ENCODE measurements around the gene TUBA4A.

GRCh38 chr2:219279151-219279915 lies 25.6 kb upstream of the TUBA4A start, which contains the start of gene DNAJB2:
- TF ChIP-seq CTCF (IDR thresholded peaks at IDR 0.05) (no peak), POLR2A (IDR thresholded peaks at IDR 0.05) (peak; percentile 94 to 97)
